Astrocyte (in vitro differentiated cells and primary cell): Measurements from ENCODE around the gene ADGRA3.

Experiments
- EZH2 ChIP-seq: IDR thresholded peaks from 2 replicates; pipeline ENCODE4 v1.6.1; 2012; ENCODE audit warnings: mild to moderate bottlenecking, low read length, inconsistent platforms; ENCODE audit not compliant: insufficient read depth
- TF ChIP-seq, protein P1 (sequence below): IDR thresholded peaks from 2 replicates; pipeline ENCODE4 v1.5.1; 2011; ENCODE audit warnings: low read depth, mild to moderate bottlenecking, inconsistent platforms, low read length, moderate library complexity; ENCODE audit not compliant: insufficient read depth

DNA sequence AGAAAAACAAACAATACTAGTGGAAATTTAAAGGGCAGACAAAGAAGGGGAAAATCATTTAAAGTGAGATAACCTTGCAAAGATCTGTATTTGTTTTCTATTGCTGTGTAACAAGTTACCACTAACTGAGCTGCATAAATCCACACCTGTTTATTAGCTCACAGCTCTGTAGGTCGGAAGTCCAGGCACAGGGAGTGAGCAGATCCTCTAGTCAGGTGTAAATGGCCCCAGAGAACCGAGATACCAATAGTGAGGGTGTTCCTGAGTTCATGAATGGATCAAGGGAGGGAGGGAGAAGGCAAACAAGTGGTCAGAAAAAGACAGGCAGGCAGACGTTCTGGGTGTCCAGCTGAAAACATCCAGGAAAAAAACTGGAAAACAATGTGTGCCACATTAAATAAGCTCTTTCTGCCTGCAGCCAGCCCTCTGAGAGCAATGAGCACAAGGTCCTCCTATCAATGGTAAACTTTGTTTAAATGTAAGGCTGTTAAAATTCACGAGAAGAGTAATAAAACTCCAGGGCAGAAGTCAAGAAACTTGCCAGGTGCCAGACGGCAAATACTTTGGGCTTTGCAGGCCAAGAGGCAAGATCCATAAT is 25.0 kb downstream of the ADGRA3 start:
- TF ChIP-seq, protein P1, sequence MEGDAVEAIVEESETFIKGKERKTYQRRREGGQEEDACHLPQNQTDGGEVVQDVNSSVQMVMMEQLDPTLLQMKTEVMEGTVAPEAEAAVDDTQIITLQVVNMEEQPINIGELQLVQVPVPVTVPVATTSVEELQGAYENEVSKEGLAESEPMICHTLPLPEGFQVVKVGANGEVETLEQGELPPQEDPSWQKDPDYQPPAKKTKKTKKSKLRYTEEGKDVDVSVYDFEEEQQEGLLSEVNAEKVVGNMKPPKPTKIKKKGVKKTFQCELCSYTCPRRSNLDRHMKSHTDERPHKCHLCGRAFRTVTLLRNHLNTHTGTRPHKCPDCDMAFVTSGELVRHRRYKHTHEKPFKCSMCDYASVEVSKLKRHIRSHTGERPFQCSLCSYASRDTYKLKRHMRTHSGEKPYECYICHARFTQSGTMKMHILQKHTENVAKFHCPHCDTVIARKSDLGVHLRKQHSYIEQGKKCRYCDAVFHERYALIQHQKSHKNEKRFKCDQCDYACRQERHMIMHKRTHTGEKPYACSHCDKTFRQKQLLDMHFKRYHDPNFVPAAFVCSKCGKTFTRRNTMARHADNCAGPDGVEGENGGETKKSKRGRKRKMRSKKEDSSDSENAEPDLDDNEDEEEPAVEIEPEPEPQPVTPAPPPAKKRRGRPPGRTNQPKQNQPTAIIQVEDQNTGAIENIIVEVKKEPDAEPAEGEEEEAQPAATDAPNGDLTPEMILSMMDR = no peak
- no peak for TF ChIP-seq EZH2
